GM08714 (cell line): Measurements from ENCODE around the gene SMARCA2.

Experiments
- H3K4me3 ChIP-seq: fragments of 200-500 bp; sonication (Bioruptor generic); 2 replicates; pipeline ENCODE4 v1.5.1; 2014; ENCODE audit warnings: mild to moderate bottlenecking, low read length, inconsistent platforms
- ZNF274 ChIP-seq: IDR thresholded peaks from 2 replicates; pipeline ENCODE4 v1.6.1; 2012; ENCODE audit warnings: mild to moderate bottlenecking, low read depth, low read length

The SMARCA2 gene

GRCh38 chr9:2085716-2086115 lies 70.6 kb downstream of the SMARCA2 start:
- H3K4me3 ChIP-seq, result no peak overlapping the region
- no peak for TF ChIP-seq ZNF274

DNA sequence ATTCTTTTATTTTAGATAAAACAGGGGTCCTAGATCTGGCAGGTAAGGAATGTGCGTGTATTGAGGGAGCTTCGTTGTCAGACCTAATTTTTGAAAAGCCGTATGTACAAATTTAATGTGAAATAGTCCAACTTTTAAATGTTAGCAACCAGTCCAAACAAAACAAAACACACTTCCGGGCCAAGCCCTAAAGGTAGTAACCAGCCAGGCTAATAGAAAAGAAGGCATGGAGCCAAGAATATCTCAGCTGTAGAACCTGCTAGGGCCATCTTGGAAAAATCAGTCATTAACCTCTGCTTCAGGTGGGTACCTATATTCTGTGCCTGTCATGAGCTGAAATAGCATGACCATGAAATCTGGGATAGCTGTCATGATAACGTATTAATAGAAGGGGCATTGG lies 71.0 kb downstream of the SMARCA2 start:
- no peak overlapping the region for H3K4me3 ChIP-seq
- TF ChIP-seq ZNF274, result no peak

DNA sequence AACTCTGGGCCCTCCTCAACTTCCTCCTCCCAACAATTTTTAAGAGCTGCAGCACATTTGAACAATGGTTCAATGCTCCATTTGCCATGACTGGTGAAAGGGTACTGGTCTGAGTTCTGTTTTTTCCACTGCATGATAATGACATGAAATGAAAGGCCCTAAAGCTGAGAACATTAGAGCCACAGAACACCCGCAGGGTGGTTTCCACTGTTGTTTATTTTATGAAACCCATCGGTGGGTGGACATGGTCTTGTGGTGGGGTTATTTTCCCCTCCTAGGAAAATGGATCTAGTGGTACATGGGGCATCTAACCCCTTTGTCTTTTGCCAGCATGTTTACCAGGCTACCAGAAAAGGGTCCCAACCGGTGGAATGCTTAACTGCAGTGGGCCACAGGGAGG lies 71.8 kb downstream of the SMARCA2 start:
- no peak for TF ChIP-seq ZNF274
- H3K4me3 ChIP-seq, result no peak overlapping the region

GRCh38 chr9:2087500-2088313 lies 72.6 kb downstream of the SMARCA2 start:
- H3K4me3 ChIP-seq, result no peak overlapping the region
- no peak for TF ChIP-seq ZNF274

DNA sequence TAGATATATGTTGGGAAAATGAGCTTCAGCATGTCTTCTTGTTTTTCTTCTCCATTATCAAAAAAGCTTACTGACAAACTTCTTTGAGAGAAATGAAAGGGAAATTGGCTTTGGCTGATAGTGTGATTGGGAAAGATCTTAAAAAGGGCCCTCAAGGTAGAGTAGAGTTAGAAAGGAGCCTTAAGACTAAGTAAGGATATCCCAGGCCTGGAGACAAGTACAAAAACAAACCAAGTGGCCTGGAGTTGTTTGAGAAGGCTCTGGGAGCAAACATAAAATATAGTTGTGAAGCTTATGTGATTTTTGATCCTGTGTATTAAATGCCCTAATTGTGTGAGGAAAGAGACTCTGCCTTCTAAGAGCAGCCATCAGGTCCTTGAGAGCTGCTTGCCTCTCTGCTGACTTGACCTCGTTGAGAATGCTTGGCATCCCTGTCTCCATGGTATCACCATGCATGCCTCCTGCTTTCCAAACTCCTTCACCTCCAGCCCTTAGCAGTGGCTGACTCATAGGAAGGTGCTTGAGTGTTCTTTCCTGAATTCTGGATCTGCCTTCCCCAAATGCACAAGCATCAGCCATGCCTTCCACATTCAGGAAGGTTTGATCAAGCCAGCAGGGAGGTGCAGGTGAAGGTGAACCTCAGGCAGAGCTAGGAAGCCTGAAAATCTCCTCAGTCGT lies 78.9 kb downstream of the SMARCA2 start:
- no peak overlapping the region for H3K4me3 ChIP-seq
- no peak for TF ChIP-seq ZNF274

- TF ChIP-seq ZNF274, result no peak
- no peak overlapping the region for H3K4me3 ChIP-seq
These were observed 81.3 kb downstream of the SMARCA2 start for GRCh38 chr9:2096376-2096970.

GRCh38 chr9:2106666-2107065 lies 91.5 kb downstream of the SMARCA2 start:
- no peak for TF ChIP-seq ZNF274
- H3K4me3 ChIP-seq, result no peak overlapping the region

GRCh38 chr9:2107906-2108451 lies 92.8 kb downstream of the SMARCA2 start:
- TF ChIP-seq ZNF274, result no peak
- H3K4me3 ChIP-seq, result no peak overlapping the region

DNA sequence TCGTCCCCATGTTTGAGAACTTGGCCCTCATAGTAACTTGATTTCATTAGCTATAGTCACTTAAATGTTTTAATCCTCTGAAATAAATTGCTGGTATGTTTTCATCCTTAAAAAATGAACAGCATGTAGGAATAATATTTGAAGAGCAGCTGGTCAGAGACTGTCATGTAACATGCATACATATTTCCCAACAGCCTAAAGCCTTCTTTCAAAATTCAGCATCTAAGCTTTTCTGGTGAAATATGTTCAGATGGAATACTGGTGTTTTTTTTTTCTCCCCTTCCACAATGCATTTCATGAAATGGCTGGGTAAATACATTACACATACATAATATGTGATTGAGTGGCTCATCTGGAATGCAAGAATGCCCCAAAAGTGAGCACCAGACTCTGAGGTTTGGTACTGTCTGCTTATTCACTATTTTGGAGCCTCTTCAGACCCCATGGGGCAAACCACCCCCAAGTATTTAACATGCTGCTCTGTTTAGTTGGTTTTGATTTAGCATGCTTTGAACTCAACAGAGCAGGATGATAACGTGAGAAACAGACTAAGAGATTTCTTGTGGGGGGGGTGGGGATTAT lies 94.0 kb downstream of the SMARCA2 start:
- no peak overlapping the region for H3K4me3 ChIP-seq
- TF ChIP-seq ZNF274, result no peak

- no peak overlapping the region for H3K4me3 ChIP-seq
These were observed 94.9 kb downstream of the SMARCA2 start for GRCh38 chr9:2110036-2110435.

DNA sequence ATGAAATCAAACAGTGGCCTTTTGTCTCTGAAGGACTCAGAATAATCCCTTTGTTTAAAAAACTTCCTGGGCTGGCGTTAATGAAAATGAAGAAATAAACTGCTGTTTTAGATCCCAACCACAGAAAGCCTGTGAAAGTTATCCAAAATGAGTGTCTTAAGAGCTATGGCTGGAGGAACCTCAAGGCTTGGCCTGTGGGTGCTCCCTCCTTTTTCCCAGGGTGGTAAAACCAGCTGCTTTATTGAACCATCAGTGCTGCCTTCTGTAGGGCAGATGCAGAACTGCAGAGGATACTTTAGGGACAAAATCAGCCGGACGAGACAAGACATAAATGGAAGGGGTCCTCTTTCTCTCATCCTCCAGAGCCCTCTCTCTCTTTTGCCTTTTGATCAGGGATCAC lies 100.9 kb downstream of the SMARCA2 start:
- no peak for TF ChIP-seq ZNF274
- no peak overlapping the region for H3K4me3 ChIP-seq

More at GRCh38 chr9:2110036-2110435, 94.9 kb downstream of the SMARCA2 start:
- no peak for TF ChIP-seq ZNF274

- no peak for TF ChIP-seq ZNF274
- no peak overlapping the region for H3K4me3 ChIP-seq
These were observed 102.4 kb downstream of the SMARCA2 start for GRCh38 chr9:2117527-2117926.

- no peak overlapping the region for H3K4me3 ChIP-seq
- no peak for TF ChIP-seq ZNF274
These were observed 104.4 kb downstream of the SMARCA2 start for GRCh38 chr9:2119566-2119965.
